Neural progenitor cell (in vitro differentiated cells): ENCODE results near the gene FAM43A. TPM values are rescaled to one million over a fixed set of nuclear protein-coding genes. Genes with fewer than 3 reads are reported as not detected.

Experiments
- DNase-seq: peaks from one replicate; pipeline ENCODE4 v3.0.0-alpha.2; 2016; ENCODE audit warnings: low spot score
- H2AFZ ChIP-seq: fragments of 200-600 bp; sonication (generic); replicated peaks from 2 replicates; pipeline ENCODE4 v1.6.1; 2016; ENCODE audit warnings: antibody characterized with exemption
- H3F3A ChIP-seq: fragments of 200-600 bp; sonication (generic); 2 replicates; pipeline ENCODE4 v1.6.1; 2016; ENCODE audit warnings: antibody characterized with exemption, low read depth
- H3K27ac ChIP-seq: fragments of 200-600 bp; sonication (generic); 2 replicates; pipeline ENCODE4 v1.5.1; 2016; ENCODE audit warnings: mild to moderate bottlenecking
- H3K27me3 ChIP-seq: fragments of 200-600 bp; sonication (generic); 2 replicates; pipeline ENCODE4 v1.6.1; 2016; ENCODE audit warnings: mild to moderate bottlenecking, moderate library complexity
- H3K36me3 ChIP-seq: fragments of 200-600 bp; sonication (generic); 2 replicates; pipeline ENCODE4 v1.5.1; 2016
- H3K4me1 ChIP-seq: fragments of 200-600 bp; sonication (generic); 2 replicates; pipeline ENCODE4 v1.6.1; 2016; ENCODE audit warnings: mixed run types
- H3K4me2 ChIP-seq: fragments of 200-600 bp; sonication (generic); 2 replicates; pipeline ENCODE4 v1.6.1; 2016
- H3K4me3 ChIP-seq: fragments of 200-600 bp; sonication (generic); 2 replicates; pipeline ENCODE4 v1.5.1; 2016
- H3K79me2 ChIP-seq: fragments of 200-600 bp; sonication (generic); 2 replicates; pipeline ENCODE4 v1.6.1; 2016; ENCODE audit warnings: low read depth
- H3K9ac ChIP-seq: fragments of 200-600 bp; sonication (generic); 2 replicates; pipeline ENCODE4 v1.6.1; 2016
- H3K9me3 ChIP-seq: fragments of 200-600 bp; sonication (generic); 2 replicates; pipeline ENCODE4 v1.5.1; 2016; ENCODE audit warnings: low read depth
- H4K20me1 ChIP-seq: fragments of 200-600 bp; sonication (generic); 2 replicates; pipeline ENCODE4 v1.6.1; 2016; ENCODE audit warnings: low read depth
- H3K27ac Mint-ChIP-seq: 3 replicates; pipeline ENCODE4 v1.8.0; 2021; ENCODE audit warnings: mixed read lengths
- H3K27me3 Mint-ChIP-seq: 2 replicates; pipeline ENCODE4 v1.8.0; 2022; ENCODE audit warnings: low read depth, mild to moderate bottlenecking, inconsistent platforms, moderate library complexity, mixed read lengths; ENCODE audit not compliant: insufficient read depth
- H3K36me3 Mint-ChIP-seq: 3 replicates; pipeline ENCODE4 v1.8.0; 2021; ENCODE audit warnings: mixed read lengths
- H3K4me1 Mint-ChIP-seq: 3 replicates; pipeline ENCODE4 v1.8.0; 2021; ENCODE audit warnings: mixed read lengths
- H3K4me3 Mint-ChIP-seq: 3 replicates; pipeline ENCODE4 v1.8.0; 2021; ENCODE audit warnings: mild to moderate bottlenecking, moderate library complexity, mixed read lengths
- H3K9me3 Mint-ChIP-seq: 3 replicates; pipeline ENCODE4 v1.8.0; 2020; ENCODE audit warnings: mixed read lengths
- CTCF ChIP-seq: fragments of 200-600 bp; sonication (generic); IDR thresholded peaks from 2 replicates; pipeline ENCODE4 v1.5.1; 2017; ENCODE audit warnings: antibody characterized with exemption, mild to moderate bottlenecking
- EZH2 ChIP-seq: fragments of 200-600 bp; sonication (generic); IDR thresholded peaks from 2 replicates; pipeline ENCODE4 v1.6.1; 2017; ENCODE audit warnings: antibody characterized with exemption, mild to moderate bottlenecking, moderate library complexity
- EZH2phosphoT487 ChIP-seq: fragments of 200-600 bp; sonication (generic); IDR thresholded peaks from 2 replicates; pipeline ENCODE4 v1.6.1; 2017; ENCODE audit warnings: antibody characterized with exemption
- total RNA-seq: library from RNA; depleted of rRNA; stranded (reverse); fragments of >200 nt; gene quantifications from 2 replicates; pipeline ENCODE4 v1.2.3, GENCODE V29; 2015; ENCODE audit warnings: low replicate concordance

FAM43A gene
- total RNA-seq, 1 donor from 2014 or later, result 0.80 TPM

GRCh38 chr3:194676471-194676870 lies 9.2 kb upstream of the FAM43A start:
- Mint-ChIP-seq H3K9me3 (no peaks in the 10 kb centered on the region), H3K36me3 (no peaks in the 10 kb centered on the region), H3K4me3 (no peak overlapping the region), H3K4me1 (peaks cover 2% of the 10 kb centered on the region), H3K27me3 (peaks cover 20% of the 10 kb centered on the region), H3K27ac (no peak overlapping the region)
- H3K27me3 ChIP-seq, result peaks cover 40% of the 10 kb centered on the region
- H4K20me1 ChIP-seq, result no peaks in the 10 kb centered on the region
- H3K9me3 ChIP-seq, result no peaks in the 10 kb centered on the region
- H2AFZ ChIP-seq, result no peak overlapping the region
- H3K4me2 ChIP-seq, result no peak overlapping the region
- TF ChIP-seq CTCF (no peak), EZH2phosphoT487 (no peak), EZH2 (no peak)
- peaks cover 5% of the 10 kb centered on the region for H3F3A ChIP-seq
- H3K4me1 ChIP-seq, result no peaks in the 10 kb centered on the region
- no peak overlapping the region for H3K9ac ChIP-seq
- H3K4me3 ChIP-seq, result no peak overlapping the region
- no peak for DNase-seq
- H3K36me3 ChIP-seq, result no peaks in the 10 kb centered on the region
- peaks cover 5% of the 10 kb centered on the region for H3K79me2 ChIP-seq
- no peak overlapping the region for H3K27ac ChIP-seq

- Histone ChIP-seq H3K27me3 (peaks cover 32% of the 10 kb centered on the region), H3K27ac (no peak overlapping the region), H3K79me2 (no peaks in the 10 kb centered on the region), H3F3A (peaks cover 10% of the 10 kb centered on the region), H3K9ac (no peak overlapping the region), H3K4me1 (no peaks in the 10 kb centered on the region), H4K20me1 (no peaks in the 10 kb centered on the region), H3K36me3 (no peaks in the 10 kb centered on the region), H3K4me3 (no peak overlapping the region), H3K9me3 (no peaks in the 10 kb centered on the region), H2AFZ (no peak overlapping the region), H3K4me2 (no peak overlapping the region)
- TF ChIP-seq CTCF, result no peak
- TF ChIP-seq EZH2phosphoT487, result no peak
- TF ChIP-seq EZH2, result no peak
- H3K27me3 Mint-ChIP-seq, result peaks cover 31% of the 10 kb centered on the region
- H3K4me1 Mint-ChIP-seq, result peaks cover 18% of the 10 kb centered on the region
- H3K9me3 Mint-ChIP-seq, result peaks cover 4% of the 10 kb centered on the region
- no peaks in the 10 kb centered on the region for H3K36me3 Mint-ChIP-seq
- no peak overlapping the region for H3K27ac Mint-ChIP-seq
- H3K4me3 Mint-ChIP-seq, result peak overlapping the region; percentile 12
- DNase-seq, result no peak
Observed at GRCh38 chr3:194680888-194681615, 4.6 kb upstream of the FAM43A start.

- TF ChIP-seq EZH2 (no peak), EZH2phosphoT487 (no peak), CTCF (no peak)
- Histone ChIP-seq H4K20me1 (no peaks in the 10 kb centered on the region), H3K79me2 (no peaks in the 10 kb centered on the region), H3K9me3 (no peaks in the 10 kb centered on the region), H3F3A (peaks cover 16% of the 10 kb centered on the region), H3K4me1 (peaks cover 5% of the 10 kb centered on the region), H3K27ac (no peak overlapping the region), H3K27me3 (peaks cover 33% of the 10 kb centered on the region), H3K4me3 (no peak overlapping the region), H3K4me2 (no peak overlapping the region), H3K9ac (no peak overlapping the region), H2AFZ (no peak overlapping the region), H3K36me3 (no peaks in the 10 kb centered on the region)
- H3K27ac Mint-ChIP-seq, result peak overlapping the region; percentile 40
- H3K4me1 Mint-ChIP-seq, result peaks cover 21% of the 10 kb centered on the region
- H3K4me3 Mint-ChIP-seq, result no peak overlapping the region
- no peak for DNase-seq
- peaks cover 28% of the 10 kb centered on the region for H3K27me3 Mint-ChIP-seq
- peaks cover 4% of the 10 kb centered on the region for H3K9me3 Mint-ChIP-seq
- H3K36me3 Mint-ChIP-seq, result no peaks in the 10 kb centered on the region
Observed at GRCh38 chr3:194682189-194682693, 3.4 kb upstream of the FAM43A start.
